Measurements from ENCODE around the gene RASSF8. TPM values are rescaled to one million over a fixed set of nuclear protein-coding genes. Genes with fewer than 3 reads are reported as not detected.
A peak's percentile ranks its signal among the peaks of the same experiment; 100 is the strongest.

Gene RASSF8
- 19.4 and 29.6 TPM in 2 replicates for total RNA-seq

GRCh38 chr12:25958428-25959070 lies at the start of gene RASSF8:
Gene RASSF8 (plus strand): TSS chr12:25958682. CDS start chr12:26055344, 96,662 bp downstream.
- no peak for DNase-seq (ENCODE audit: low read depth)
- H3K4me3 ChIP-seq (ENCODE audit: low read depth, low read length), result peak within 1 kb of the TSS; percentile 75
- no peak for TF ChIP-seq CTCF (conservative IDR thresholded peaks at IDR 0.05; ENCODE audit: low read depth, low read length)

GRCh38 chr12:25914551-25914950 lies 43.9 kb upstream of the RASSF8 start:
- TF ChIP-seq CTCF (conservative IDR thresholded peaks at IDR 0.05; ENCODE audit: low read depth, low read length), result no peak
- DNase-seq (ENCODE audit: low read depth), result no peak
- H3K4me3 ChIP-seq (ENCODE audit: low read depth, low read length), result no peak overlapping the region

DNA sequence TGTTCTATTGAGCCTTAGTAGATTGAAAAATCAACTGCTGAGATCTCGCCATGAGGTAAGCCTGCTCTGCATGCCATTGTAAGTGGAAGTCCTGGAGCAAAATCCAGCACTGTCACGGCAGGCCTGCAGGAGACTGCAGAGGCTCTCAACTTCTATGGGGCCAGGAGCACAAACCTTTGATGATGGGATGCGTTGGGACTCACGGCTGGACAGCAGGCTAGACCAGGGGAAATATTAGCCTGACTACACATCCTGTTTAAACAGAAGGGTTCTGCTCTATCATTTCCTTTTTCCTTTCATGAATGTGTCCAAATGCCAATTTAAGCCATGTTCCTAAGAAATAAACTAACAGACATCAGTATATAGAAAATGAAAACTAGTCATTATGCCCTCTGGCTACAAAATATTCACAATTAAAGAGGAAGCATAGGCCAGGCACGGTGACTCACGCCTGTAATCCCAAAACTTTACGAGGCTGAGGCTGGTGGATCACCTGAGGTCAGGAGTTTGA lies 33.9 kb upstream of the RASSF8 start:
- DNase-seq (ENCODE audit: low read depth), result no peak
- TF ChIP-seq CTCF (conservative IDR thresholded peaks at IDR 0.05; ENCODE audit: low read depth, low read length), result no peak
- no peak overlapping the region for H3K4me3 ChIP-seq (ENCODE audit: low read depth, low read length)

- no peak for TF ChIP-seq CTCF (conservative IDR thresholded peaks at IDR 0.05; ENCODE audit: low read depth, low read length)
- no peak for DNase-seq (ENCODE audit: low read depth)
- no peak overlapping the region for H3K4me3 ChIP-seq (ENCODE audit: low read depth, low read length)
These were observed 33.4 kb upstream of the RASSF8 start for GRCh38 chr12:25925064-25925463.

DNA sequence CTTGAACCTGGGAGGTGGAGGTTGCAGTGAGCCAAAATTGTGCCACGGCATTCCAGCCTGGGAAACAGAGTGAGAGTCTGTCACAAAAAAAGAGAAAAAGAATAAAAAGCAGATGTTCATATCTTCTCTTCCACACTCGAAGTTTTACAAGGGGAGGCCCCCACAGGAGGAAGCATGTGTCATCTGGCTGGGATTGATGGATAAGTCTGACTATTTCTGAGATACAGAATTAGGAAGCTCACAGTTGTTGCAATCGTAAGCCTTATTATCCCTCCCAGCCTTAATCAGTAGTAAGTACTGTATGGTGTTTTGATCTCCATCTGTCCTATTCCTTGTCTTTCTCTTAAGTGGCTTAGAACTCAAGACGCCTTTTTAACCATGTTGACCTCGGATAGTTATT lies 31.9 kb upstream of the RASSF8 start:
- H3K4me3 ChIP-seq (ENCODE audit: low read depth, low read length), result no peak overlapping the region
- no peak for DNase-seq (ENCODE audit: low read depth)
- no peak for TF ChIP-seq CTCF (conservative IDR thresholded peaks at IDR 0.05; ENCODE audit: low read depth, low read length)

- TF ChIP-seq CTCF (conservative IDR thresholded peaks at IDR 0.05; ENCODE audit: low read depth, low read length), result no peak
- DNase-seq (ENCODE audit: low read depth), result no peak
- no peak overlapping the region for H3K4me3 ChIP-seq (ENCODE audit: low read depth, low read length)
These were observed 29.3 kb upstream of the RASSF8 start for GRCh38 chr12:25929142-25929541.

GRCh38 chr12:25932971-25933370 lies 25.5 kb upstream of the RASSF8 start:
- H3K4me3 ChIP-seq (ENCODE audit: low read depth, low read length), result no peak overlapping the region
- DNase-seq (ENCODE audit: low read depth), result no peak
- TF ChIP-seq CTCF (conservative IDR thresholded peaks at IDR 0.05; ENCODE audit: low read depth, low read length), result no peak
